OCI-LY7 (cell line): ENCODE data around the gene TMEM260.

ENCODE experiments used
- EZH2phosphoT487 ChIP-seq: fragments of 200-600 bp; sonication (generic); IDR thresholded peaks from 2 replicates; pipeline ENCODE4 v1.6.1; 2018; ENCODE audit warnings: low read depth, borderline replicate concordance, mild to moderate bottlenecking, mixed run types, antibody characterized with exemption, low read length, moderate library complexity, mixed read lengths
- TF ChIP-seq, protein P1 (sequence below): fragments of 200-600 bp; sonication (generic); conservative IDR thresholded peaks from 2 replicates; pipeline ENCODE4 v1.5.1; 2014; ENCODE audit warnings: mild to moderate bottlenecking, antibody characterized with exemption, low read length, moderate library complexity, mixed read lengths

DNA sequence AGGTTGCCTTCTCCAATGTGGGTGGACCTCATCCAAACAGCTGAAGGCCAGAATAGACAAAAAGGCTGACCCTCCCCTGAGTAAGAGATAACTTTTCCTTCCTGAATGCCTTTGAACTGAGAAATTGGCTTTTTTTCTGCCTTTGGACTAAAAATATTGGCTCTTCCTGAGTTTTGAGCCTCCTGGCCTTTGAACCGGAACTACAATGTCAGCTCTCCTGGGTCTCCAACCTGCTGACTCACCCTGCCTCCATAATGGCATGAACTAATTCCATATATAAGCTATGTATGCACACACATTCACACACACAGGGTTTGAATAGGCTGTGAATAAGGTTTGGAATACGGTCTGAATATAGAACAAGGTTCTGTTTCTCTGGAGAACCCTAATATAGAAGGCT lies 39.7 kb upstream of the TMEM260 start:
- TF ChIP-seq, protein P1, sequence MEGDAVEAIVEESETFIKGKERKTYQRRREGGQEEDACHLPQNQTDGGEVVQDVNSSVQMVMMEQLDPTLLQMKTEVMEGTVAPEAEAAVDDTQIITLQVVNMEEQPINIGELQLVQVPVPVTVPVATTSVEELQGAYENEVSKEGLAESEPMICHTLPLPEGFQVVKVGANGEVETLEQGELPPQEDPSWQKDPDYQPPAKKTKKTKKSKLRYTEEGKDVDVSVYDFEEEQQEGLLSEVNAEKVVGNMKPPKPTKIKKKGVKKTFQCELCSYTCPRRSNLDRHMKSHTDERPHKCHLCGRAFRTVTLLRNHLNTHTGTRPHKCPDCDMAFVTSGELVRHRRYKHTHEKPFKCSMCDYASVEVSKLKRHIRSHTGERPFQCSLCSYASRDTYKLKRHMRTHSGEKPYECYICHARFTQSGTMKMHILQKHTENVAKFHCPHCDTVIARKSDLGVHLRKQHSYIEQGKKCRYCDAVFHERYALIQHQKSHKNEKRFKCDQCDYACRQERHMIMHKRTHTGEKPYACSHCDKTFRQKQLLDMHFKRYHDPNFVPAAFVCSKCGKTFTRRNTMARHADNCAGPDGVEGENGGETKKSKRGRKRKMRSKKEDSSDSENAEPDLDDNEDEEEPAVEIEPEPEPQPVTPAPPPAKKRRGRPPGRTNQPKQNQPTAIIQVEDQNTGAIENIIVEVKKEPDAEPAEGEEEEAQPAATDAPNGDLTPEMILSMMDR: no peak
- no peak for TF ChIP-seq EZH2phosphoT487
